Activated T-cell treated with anti-CD3 and anti-CD28 coated beads for 1 hour (primary cell): ENCODE results near the gene CDC25B.
"Not testable (repeated sequence)": the region's sequence is repeated elsewhere in the genome, so short reads cannot be mapped to it uniquely, and the experiment has no call there.

ENCODE experiments used
- DNase-seq: peaks from one replicate; pipeline ENCODE4 v3.0.0-alpha.2; 2020; ENCODE audit warnings: low read depth

The CDC25B gene

GRCh38 chr20:3785240-3786125 is 10.6 kb upstream of the CDC25B start:
- DNase-seq = no peak

- DNase-seq = no peak
Observed at GRCh38 chr20:3786126-3786484, 10.0 kb upstream of the CDC25B start.

GRCh38 chr20:3786665-3787323 is 9.3 kb upstream of the CDC25B start, which contains the start of gene CENPB:
Gene CENPB (minus strand): TSS chr20:3786740. CDS start chr20:3786483, 257 bp downstream.
- DNase-seq = peak; percentile 89

- DNase-seq = no peak
Observed at GRCh38 chr20:3787324-3788014, 8.6 kb upstream of the CDC25B start.

GRCh38 chr20:3788685-3789155 is 7.4 kb upstream of the CDC25B start:
- no peak for DNase-seq

GRCh38 chr20:3789201-3789600 is 6.9 kb upstream of the CDC25B start:
- not testable (repeated sequence) for DNase-seq

GRCh38 chr20:3794168-3794567 is 1.9 kb upstream of the CDC25B start:
- not testable (repeated sequence) for DNase-seq

- DNase-seq = no peak
Observed at GRCh38 chr20:3794701-3795420, 1.2 kb upstream of the CDC25B start.

GRCh38 chr20:3796477-3797225 is 541 bp downstream of the CDC25B start:
- no peak for DNase-seq

GRCh38 chr20:3797226-3797545 is 1.1 kb downstream of the CDC25B start:
- DNase-seq = no peak

GRCh38 chr20:3797592-3798372 is 1.7 kb downstream of the CDC25B start:
- DNase-seq = no peak

- no peak for DNase-seq
Observed at GRCh38 chr20:3798373-3798768, 2.3 kb downstream of the CDC25B start.

- DNase-seq = no peak
Observed at GRCh38 chr20:3798908-3799248, 2.8 kb downstream of the CDC25B start.

GRCh38 chr20:3800256-3800877 is 4.3 kb downstream of the CDC25B start:
- no peak for DNase-seq

GRCh38 chr20:3800878-3801260 is 4.8 kb downstream of the CDC25B start:
- no peak for DNase-seq

GRCh38 chr20:3801299-3801698 is 5.2 kb downstream of the CDC25B start:
- no peak for DNase-seq

- no peak for DNase-seq
Observed at GRCh38 chr20:3801846-3802245, 5.7 kb downstream of the CDC25B start.

- DNase-seq = no peak
Observed at GRCh38 chr20:3802524-3803239, 6.6 kb downstream of the CDC25B start.

- no peak for DNase-seq
Observed at GRCh38 chr20:3803289-3803688, 7.2 kb downstream of the CDC25B start.

- no peak for DNase-seq
Observed at GRCh38 chr20:3803854-3804253, 7.7 kb downstream of the CDC25B start.
